Measurements from ENCODE around the gene CHPF2.

The CHPF2 gene

GRCh38 chr7:151282111-151282510, 49.8 kb downstream of the CHPF2 start:
- peaks cover 3% of the 10 kb centered on the region for H3K36me3 Mint-ChIP-seq (ENCODE audit: insufficient read depth)
- H3K4me3 Mint-ChIP-seq = no peak overlapping the region
- H3K4me1 Mint-ChIP-seq = peaks cover 5% of the 10 kb centered on the region
- peaks cover 54% of the 10 kb centered on the region for H3K27me3 Mint-ChIP-seq
- ATAC-seq (replicated peaks; ENCODE audit: extremely low read depth, poor library complexity, severe bottlenecking) (no peak), DNase-seq (ENCODE audit: low spot score in 2 of 2) (no peak)
- H3K9me3 Mint-ChIP-seq = no peaks in the 10 kb centered on the region
- H3K27ac Mint-ChIP-seq (ENCODE audit: low read depth) = no peak overlapping the region

- Mint-ChIP-seq H3K4me1 (no peaks in the 10 kb centered on the region), H3K4me3 (no peak overlapping the region), H3K36me3 (ENCODE audit: insufficient read depth) (no peaks in the 10 kb centered on the region), H3K9me3 (no peaks in the 10 kb centered on the region), H3K27ac (ENCODE audit: low read depth) (no peak overlapping the region), H3K27me3 (peaks cover 54% of the 10 kb centered on the region)
- DNase-seq (ENCODE audit: low spot score in 2 of 2) (no peak), ATAC-seq (replicated peaks; ENCODE audit: extremely low read depth, poor library complexity, severe bottlenecking) (no peak)
Measured at GRCh38 chr7:151283302-151283701, 51.0 kb downstream of the CHPF2 start.

- Mint-ChIP-seq H3K27me3 (peaks cover 30% of the 10 kb centered on the region), H3K4me3 (no peak overlapping the region), H3K36me3 (ENCODE audit: insufficient read depth) (no peaks in the 10 kb centered on the region), H3K9me3 (no peaks in the 10 kb centered on the region), H3K27ac (ENCODE audit: low read depth) (no peak overlapping the region), H3K4me1 (no peaks in the 10 kb centered on the region)
- ATAC-seq (replicated peaks; ENCODE audit: extremely low read depth, poor library complexity, severe bottlenecking) (no peak), DNase-seq (ENCODE audit: low spot score in 2 of 2) (no peak)
Measured at GRCh38 chr7:151286148-151286547, 53.9 kb downstream of the CHPF2 start.
